ENCODE results near the gene IL10.
"Not testable (repeated sequence)": the region's sequence is repeated elsewhere in the genome, so short reads cannot be mapped to it uniquely, and the experiment has no call there.

The IL10 gene

DNA sequence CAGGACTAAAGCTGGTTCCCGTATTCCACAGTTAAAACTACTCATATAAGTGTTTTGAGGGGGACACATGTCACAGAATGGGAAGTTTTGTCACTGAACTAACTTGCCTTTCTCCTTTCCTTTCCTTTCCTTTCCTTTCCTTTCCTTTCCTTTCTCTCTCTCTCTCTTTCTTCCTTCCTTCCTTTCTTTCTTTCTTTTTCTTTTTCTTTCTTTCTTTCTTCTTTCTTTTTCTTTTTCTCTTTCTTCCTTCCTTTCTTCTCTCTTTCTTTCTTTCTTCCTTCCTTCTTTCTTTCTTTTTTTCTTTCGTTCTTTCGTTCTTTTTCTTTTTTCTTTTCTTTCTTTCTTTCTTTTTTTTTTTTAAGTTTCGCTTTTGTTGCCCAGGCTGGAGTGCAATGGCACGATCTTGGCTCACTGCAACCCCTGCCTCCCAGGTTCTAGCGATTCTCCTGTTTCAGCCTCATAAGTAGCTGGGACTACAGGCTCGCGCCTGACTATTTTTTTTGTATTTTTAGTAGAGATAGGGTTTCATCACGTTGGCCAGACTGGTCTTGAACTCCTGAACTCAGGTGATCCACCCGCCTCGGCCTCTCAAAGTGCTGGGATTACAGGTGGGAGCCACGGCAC, 9.4 kb downstream of the IL10 start:
- DNase-seq, result not testable (repeated sequence)

DNA sequence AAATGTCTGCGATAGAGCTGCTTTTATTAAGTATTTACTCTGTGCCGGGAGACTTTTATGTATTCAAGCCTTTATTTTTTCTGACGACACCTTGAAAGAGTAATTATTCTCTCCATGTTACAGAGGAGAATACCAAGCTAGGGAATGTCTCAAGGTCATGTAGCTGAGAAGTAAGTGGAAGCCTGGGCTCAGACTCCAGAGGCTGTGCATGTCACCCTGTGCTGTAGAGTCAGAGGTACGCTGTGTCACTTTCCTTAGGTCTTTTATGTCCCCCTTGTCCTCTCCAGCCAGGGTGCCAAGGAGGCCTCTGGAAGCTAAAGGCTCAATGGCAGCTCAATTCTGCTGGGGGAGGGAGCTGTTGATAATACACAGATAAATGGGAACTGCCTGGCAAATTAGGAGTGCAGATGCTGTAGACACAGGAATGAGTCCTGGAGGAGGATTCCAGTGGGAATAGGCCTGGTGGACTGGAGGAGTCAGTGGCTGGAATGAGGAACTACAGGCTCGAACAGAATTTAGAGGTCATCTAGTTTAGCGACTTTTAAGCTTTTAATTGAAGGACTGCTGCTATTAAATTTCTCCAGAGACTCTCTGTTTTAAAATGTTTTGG, 11.0 kb downstream of the IL10 start:
- no peak for DNase-seq

DNA sequence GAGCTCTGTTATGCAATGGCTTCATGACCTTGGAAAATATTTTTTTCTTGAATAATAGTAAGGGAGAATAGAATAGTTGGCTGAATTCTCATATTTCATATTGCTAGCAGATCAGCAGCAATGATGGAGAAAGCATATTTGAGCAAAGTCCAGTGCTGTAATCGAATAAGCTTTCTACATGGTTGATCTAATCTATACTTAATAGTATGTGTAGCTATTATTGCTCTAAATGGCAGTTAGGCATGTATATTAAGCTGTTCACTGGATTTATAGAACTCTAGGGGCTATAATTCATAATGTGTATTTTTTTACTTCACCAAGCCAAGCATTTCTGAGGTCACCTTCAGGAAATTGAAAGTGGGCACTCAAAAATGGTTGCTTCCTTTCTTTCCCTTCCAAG, 11.7 kb downstream of the IL10 start:
- DNase-seq, result no peak

DNA sequence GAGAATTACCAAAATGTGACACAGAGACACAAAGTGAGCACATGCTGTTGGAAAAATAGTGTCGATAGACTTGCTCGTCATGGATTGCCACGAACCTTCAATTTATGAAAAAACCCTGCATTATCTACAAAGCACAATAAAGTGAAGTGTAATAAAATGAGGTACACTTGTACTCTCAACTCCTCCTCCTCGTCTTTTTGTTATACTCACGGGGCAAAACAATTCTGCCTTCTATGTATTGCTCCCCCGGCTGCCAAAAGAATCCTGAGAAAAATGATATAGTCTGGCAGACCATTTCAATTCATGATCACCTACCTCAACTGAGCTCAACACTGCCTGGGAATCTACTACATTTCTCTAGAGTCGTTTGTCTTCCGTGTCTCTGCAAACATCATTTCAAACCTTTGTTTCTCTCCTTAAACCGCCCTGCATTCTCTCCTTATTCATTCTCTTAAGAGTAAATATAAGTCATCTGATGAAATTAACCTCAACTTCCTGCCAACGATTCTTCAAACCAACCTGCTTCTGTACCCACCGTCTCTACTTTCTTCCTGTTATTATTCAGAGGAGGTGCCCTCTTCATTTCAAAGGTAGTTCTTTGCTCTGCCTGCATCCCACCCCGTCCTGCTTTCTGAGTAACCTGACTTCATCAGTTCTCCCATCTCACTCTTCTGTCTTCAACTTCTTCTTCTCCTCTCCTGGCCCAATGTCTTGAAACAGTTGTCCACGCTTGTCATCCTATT, 14.6 kb downstream of the IL10 start:
- DNase-seq, result peak in 4 of 6 experiments; percentile 13 to 85 (median 82)

DNA sequence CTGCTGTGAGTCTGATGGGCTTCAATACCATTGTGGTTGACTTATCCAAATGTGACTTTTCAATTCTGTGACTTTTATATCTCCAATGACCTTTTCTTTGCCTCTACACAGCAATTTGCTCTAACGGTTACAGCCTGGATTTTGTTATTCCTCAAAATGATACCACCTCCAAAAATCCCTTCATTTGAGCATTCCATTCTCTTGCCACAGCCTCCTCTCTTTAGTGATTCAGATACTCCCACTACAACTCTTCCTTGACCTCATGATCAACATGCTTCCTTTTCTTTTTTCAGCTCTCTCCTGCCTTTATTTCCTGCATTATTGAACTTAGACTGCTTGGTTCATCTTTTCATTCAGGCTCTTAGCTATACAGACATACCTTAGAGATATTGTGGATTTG, 18.3 kb downstream of the IL10 start:
- no peak for DNase-seq

DNA sequence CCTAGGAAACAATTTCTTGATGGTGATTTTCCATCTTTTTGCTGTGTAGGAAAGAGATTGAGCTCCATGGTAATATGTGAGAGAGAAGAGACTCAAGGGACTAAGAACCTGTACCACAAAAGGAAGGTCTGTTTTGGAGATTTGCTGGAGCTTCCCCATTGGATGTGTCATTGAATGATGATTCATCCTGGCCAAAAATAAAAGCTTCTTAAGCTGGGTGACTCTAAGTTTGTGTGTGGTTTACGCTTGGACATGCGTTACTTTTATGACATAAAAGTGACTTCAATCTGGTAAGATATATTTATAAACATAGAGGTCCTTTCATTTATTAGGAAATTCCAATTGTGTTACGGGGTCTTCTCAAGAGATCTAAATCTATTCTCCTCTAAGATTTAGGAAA, 19.2 kb downstream of the IL10 start:
- DNase-seq, result no peak

DNA sequence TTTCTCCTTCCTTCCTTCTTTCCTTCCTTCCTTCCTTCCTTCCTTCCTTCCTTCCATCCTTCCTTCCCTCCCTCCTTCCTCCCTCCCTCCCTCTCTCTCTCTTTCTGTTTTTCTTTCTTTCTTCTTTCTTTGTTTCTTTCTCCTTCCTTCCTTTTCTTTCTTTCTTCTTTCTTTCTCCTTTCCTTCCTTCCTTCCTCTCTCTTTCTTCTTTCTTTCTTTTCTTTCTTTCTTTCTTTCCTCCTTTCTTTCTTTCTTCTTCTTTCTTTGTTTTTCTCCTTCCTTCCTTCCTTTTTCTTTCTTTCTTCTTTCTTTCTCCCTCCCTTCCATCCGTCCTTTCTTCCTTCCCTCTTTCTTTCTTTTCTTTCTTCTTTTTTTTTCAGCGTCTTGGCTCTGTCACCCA, 19.8 kb downstream of the IL10 start:
- no peak for DNase-seq

DNA sequence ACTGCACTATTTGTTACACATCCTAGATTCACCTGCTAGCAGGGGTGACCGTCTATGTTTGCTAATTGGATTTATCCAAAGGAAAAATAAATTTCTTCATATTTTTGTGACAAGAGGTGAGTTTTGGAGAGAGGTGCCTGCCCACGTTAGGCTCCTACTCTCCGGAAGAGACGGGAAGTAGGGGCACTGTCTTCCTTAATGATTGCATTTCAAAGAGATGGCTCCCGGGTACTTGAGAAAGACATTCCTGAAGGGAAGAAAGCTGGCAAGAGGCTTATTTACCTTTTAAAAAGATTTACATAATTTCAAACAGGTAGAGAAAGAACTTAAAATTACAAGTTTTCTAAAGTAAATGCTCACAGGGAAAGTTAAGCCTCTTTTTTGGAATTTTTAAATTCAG, 20.4 kb downstream of the IL10 start:
- no peak for DNase-seq

DNA sequence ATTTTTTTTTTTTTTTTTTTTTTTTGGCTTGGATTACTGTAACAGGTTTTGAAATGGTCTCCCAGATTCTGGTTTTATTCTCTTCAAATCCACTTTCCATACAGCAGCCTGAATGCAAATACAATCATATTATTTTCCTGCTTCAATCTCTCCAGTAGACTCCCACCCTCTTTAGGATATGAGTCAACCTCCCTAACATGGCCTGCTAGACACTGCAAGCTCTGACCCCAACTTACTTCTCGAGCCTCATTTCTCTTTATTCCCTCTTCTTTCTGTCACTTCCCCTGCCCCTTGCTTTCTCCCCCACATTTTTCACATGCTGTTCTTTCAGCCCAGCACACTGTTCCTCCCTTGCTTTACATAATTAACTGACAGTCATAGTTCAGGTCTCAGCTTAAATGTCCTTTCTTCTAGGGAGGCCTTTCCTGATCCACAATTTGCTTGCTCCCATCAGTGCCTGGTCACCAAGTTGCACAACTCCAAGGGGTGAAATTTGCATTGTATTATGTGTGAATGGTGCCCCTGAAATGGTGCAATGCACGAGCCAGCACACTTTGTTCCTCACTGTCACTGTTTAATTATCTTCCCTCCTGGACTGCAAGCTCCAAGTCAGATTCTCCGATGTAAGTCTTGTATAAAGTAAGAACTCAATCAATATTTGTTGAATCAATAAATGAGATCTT, 23.8 kb downstream of the IL10 start:
- no peak for DNase-seq

DNA sequence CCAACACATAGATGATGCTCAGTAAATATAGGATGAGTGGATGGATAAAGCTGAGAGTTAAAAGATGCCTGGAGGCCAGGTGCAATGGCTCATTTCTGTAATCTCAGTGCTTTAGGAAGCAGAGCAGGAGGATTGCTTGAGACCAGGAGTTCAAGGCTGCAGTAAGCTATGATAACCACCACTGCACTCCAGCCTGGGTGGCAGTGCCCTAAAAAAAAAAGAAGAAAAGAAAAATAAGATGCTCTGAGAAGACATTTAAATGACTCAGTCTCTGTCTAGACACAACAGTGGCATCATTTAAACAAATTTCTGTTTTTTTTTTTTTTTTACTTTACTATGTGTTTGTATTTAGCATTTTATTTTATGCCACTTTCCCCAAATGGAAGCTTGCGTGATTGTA, 27.0 kb downstream of the IL10 start:
- no peak for DNase-seq

DNA sequence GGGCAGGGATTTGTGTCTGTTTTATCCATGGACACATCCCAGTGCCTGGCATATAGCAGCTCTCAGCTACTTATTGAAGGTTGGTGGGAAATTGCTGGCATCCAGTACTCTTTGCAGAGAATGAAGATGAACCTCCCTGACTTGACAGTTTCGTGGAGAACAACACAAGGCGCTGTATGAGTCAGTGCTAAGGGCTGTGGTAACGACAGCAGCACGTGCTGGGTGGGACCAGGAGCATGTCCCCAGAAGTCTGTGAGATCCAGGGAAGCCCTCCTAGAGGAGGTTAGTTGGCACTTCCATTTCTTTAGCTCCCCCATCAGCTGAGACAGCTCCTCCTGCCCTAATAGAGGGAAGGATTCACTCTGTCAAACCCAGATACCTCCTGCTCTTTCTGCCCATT, 27.6 kb downstream of the IL10 start:
- DNase-seq, result no peak

DNA sequence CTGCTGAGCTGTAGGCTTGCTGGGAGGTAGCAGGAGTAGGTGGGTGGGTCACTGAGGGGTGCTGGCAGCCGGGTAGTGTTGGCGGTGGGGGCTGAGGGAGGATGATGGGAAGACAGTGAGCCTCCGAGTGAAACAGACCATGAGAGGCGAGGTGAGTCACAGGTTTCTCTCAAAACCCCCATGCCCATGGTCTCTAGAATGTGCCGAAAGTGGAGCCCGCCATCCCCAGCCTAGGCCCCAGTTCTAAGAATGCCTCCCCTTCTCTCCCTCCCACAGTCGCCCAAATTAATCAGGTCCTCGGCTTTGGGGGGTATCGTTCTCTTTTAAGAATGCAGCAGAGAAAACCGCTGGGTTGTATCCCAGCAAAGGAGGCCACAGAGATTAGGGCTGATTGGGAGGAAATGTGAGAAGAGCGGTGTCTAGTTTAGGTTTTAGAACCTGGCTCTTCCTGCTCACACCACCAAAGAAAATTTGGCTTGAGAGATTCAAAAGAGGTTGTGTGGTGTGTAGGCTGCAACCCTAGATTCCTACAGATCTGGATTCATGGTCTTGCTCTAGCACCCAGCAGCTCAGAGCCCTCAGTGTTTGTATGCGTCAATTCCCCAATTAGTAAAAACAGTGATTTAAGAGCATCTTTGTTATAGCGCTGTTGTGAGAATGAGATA, 29.4 kb downstream of the IL10 start:
- DNase-seq, result no peak

DNA sequence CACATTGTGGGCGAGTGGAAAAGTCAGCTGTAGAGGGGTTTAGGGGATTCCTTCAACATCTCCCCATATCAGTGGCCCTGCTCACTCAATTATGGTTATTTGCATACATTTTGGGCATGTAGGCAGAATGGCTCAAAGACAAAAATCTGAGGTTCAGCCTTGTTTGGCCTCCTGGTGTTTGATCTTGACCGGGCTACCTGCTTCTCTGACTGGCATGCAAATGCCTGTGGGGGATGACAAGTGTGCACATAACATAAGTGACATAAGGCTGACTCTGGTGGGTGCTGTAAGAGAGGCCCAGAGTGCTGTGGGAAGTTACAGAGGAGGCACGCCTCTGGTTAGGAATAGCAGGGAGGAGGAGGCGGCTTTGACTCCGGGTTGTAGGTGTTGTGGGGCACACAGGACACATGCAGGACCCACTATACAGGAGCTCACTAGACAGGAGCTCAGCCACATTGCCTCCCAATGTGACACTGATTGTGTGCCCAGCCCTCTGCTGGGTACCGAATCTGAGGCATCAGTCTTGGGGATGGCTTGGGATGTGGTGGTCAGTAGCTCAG, 31.1 kb downstream of the IL10 start:
- DNase-seq, result no peak

DNA sequence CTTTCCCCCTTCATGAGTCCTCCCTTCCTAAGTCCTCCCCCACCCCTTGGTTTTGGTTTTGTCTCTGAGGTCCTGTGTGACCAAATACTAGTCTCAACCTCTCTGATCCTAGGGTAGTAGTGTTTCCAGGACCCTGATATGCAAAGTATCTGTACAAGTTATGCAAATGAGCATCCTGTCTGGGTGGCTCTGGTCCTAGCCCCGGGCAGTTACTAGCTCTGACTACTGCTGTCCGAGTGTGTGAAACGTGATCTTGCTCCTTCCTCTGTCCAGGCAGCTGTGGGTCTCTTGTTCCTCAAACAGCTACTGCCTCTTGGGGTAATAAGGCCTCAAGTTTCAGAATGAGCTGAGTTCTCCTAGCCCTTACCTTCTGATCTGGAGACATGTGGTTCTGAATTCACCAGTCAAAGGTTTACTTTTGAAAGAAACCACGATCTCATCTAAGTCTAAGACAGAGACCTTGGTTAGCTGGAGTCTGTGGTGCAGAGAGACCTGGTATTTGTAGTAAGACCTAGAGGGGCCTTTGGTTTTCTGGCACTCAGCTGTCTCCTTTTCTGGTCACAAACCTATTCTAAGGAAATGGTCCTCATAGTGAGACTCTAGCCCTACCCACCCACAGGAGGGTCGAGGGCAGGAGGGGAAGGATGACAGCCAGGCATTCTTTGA, 32.8 kb downstream of the IL10 start:
- DNase-seq, result peak in 3 of 6 experiments; percentile 16 to 55 (median 48)

DNA sequence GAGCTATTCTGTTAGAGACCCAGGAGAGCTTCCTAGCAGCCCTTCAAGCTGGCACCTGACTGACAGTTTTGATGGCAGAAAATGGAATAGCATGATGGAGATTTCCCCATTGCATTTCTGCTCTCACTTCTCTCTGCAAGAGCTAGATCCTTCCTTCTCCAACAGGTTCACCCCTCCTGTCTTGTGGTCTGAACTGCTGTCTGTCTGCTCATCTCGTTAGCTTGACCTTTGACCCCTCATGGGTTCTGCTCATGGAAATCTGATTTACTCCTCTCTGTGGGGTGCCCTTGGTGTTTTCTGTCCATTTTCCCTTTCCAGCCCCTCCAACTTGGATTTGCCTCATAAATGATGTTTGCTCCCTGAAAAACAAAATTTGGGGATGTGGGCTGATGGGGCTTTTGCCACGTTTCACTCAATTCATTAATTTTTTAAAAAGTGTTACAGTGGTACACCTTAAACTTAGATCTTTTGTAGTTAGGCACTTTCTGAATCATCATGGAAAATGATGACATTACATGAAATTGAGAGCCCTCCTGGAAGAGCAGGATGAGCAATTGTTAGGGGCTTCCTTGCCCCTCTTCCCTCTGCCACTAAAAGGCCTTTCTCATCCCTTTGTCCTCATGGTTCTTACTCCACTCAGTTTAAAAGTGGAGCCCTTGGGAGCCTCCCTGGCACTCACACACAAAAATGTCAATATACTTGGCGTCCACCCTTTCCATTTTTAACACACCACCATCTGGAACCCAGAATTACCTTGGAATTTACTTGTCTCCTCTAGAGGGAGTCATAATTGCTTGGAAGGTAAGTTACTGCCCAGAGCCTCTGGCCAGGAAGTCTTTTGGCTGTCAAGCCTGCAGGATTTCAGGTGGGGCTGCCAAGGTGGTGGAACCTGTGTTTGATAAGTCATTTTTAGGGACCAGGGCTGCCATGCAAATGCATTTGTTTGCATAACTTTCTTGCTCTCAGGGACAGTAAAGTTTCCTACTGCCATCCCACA, 33.6 kb downstream of the IL10 start:
- DNase-seq, result no peak

DNA sequence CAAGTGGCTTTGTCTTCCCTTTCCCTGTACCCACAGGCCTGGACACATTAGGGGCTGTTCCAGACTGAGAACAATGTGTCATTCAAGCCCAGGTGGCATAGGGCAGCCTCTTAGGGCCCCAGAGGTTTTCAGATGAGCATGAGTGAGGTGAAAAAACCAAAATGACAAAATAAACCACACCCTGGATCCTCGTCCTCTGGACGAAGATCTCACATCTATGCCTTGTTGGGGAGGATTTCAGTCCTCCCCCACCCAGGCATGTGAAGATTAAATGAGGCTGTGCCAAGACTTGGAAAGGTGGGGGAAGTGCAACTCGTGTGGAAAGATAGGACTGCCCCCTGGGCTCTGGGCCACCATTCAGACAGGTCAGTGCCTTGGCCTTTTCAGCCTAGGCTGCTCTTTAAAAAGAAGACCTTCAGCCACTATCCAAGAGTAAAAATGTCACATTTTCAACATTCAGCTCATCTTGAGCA, 34.5 kb downstream of the IL10 start:
- no peak for DNase-seq

DNA sequence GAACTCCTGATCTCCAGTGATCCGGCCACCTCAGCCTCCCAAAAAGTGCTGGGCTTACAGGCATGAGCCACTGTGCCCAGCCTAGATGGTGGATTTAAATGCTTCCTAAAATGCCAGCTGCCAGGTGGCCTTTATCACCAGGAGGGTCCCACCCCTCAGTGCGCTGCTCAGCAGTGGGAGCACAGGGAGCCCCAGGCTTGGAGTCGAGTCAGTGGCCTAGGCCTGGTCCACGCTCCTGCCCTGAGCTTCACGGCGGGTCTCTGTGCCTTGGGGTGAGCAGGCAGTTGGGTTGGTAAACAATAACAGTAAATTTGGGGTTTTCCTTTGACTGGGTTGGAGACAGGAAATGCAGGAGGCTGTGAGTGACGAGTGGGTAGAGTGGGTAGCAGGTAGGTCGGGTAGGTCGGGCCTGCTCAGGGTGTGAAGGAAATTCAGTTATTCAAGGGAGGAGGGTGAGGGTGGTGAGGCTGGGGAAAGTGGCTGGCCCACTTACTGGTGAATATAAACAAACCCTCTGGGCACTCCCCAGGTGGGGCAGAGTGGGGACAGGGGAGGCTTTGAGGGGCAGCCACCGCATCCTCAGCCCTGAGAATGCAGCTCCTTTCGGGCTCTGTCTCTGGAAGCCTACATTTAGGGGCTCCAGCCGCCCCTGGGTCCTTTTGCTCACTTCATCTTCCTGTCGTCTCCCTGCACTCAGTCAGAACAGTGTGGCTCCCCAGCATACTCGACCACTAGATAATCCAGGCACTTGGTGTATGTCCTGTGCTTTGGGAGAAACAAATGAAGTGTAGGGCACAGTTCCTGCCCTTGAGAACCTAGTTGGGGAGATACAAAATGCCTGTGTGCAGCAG, 35.2 kb downstream of the IL10 start:
- peak in 5 of 6 experiments; percentile 16 to 46 (median 41) for DNase-seq

DNA sequence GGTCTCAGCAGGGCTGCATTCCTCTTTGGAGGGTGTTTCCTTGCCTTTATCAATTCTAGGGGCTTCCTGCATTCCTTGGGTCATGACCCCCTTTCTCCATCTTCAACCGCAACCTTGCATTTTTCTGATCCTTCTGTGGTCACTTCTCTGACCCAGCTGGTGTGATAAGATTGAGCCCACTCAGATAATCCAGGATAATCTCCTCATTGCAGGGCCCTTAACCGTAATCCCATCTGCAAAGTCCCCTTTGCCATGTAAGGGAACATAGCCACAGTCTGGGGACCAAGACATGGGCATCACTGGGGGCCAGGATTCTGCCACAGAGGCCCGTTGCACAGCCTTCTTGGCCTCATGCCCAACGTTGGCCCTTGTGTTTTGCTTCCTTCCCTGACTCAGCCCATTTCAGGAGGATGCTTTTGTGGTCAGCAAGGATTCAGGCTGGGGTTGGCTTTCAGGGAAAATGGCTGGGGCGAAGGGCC, 36.7 kb downstream of the IL10 start:
- no peak for DNase-seq

DNA sequence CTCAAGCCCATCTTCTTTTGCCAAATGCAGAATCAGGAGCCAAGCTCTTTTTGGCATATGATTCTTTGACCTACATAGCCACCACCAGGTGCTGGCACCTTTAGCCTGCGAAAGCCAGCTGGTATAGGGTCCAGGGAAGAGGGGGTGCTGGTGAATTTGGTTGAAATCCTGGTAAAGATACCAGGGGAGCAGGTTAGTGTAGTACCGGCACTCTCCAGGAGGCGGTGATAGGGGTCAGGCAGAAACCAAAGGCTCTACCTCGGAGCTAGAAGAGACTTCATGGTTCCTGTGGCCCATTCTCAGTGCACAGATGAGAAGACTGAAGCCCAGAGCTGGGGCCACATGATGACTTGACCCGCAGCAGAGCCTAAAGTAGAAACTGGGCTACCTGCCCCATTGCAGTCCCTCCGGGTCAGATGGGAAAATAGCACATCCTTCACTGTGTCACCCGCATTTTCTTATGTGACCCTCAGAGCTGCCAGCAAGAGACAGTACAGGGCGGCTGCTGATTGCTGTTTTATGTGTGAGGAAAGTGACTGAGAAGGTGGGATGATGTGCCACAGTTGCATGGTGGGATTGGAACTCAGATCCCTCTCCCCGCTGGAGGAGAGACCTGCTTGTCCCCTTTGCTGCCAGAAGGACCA, 37.7 kb downstream of the IL10 start:
- DNase-seq, result peak; percentile 60 to 84 (median 64)

Data from stimulated activated naive CD4-positive, alpha-beta T cell (primary cell).